Measurements from ENCODE around the gene RFC4.
A peak's percentile ranks its signal among the peaks of the same experiment; 100 is the strongest.
"Not testable (repeated sequence)": the region's sequence is repeated elsewhere in the genome, so short reads cannot be mapped to it uniquely, and the experiment has no call there.

Gene RFC4

GRCh38 chr3:186806089-186807055, at the start of gene RFC4:
Gene RFC4, minus strand, starts transcription at chr3:186806482. Its CDS starts 1,769 bp downstream, at chr3:186804713.
- DNase-seq (ENCODE audit: low spot score) = peak; percentile 83

- no peak for DNase-seq (ENCODE audit: low spot score)
Observed at GRCh38 chr3:186854954-186855353, 48.7 kb upstream of the RFC4 start.

GRCh38 chr3:186854146-186854545, 47.9 kb upstream of the RFC4 start:
- DNase-seq (ENCODE audit: low spot score) = no peak

- no peak for DNase-seq (ENCODE audit: low spot score)
Observed at GRCh38 chr3:186852994-186853393, 46.7 kb upstream of the RFC4 start.

- not testable (repeated sequence) for DNase-seq (ENCODE audit: low spot score)
Observed at GRCh38 chr3:186851835-186852234, 45.6 kb upstream of the RFC4 start.

- peak; percentile 69 for DNase-seq (ENCODE audit: low spot score)
Observed at GRCh38 chr3:186849374-186849975, 43.2 kb upstream of the RFC4 start.

GRCh38 chr3:186847437-186847836, 41.2 kb upstream of the RFC4 start:
- no peak for DNase-seq (ENCODE audit: low spot score)

GRCh38 chr3:186845756-186846155, 39.5 kb upstream of the RFC4 start:
- no peak for DNase-seq (ENCODE audit: low spot score)

GRCh38 chr3:186844908-186845307, 38.6 kb upstream of the RFC4 start:
- no peak for DNase-seq (ENCODE audit: low spot score)

- no peak for DNase-seq (ENCODE audit: low spot score)
Observed at GRCh38 chr3:186843039-186843432, 36.8 kb upstream of the RFC4 start.

- DNase-seq (ENCODE audit: low spot score) = no peak
Observed at GRCh38 chr3:186842426-186843038, 36.2 kb upstream of the RFC4 start, which contains the start of gene ADIPOQ. Gene ADIPOQ, plus strand, starts transcription at chr3:186842710. Its CDS starts 10,349 bp downstream, at chr3:186853059.

- no peak for DNase-seq (ENCODE audit: low spot score)
Observed at GRCh38 chr3:186841620-186842019, 35.3 kb upstream of the RFC4 start.

- no peak for DNase-seq (ENCODE audit: low spot score)
Observed at GRCh38 chr3:186839874-186840641, 33.8 kb upstream of the RFC4 start.

GRCh38 chr3:186832276-186832675, 26.0 kb upstream of the RFC4 start:
- no peak for DNase-seq (ENCODE audit: low spot score)

- no peak for DNase-seq (ENCODE audit: low spot score)
Observed at GRCh38 chr3:186831798-186832197, 25.5 kb upstream of the RFC4 start.

- DNase-seq (ENCODE audit: low spot score) = no peak
Observed at GRCh38 chr3:186828340-186828739, 22.1 kb upstream of the RFC4 start.

- DNase-seq (ENCODE audit: low spot score) = peak; percentile 99
Observed at GRCh38 chr3:186826976-186827857, 20.9 kb upstream of the RFC4 start.

- no peak for DNase-seq (ENCODE audit: low spot score)
Observed at GRCh38 chr3:186826410-186826975, 20.2 kb upstream of the RFC4 start.

- no peak for DNase-seq (ENCODE audit: low spot score)
Observed at GRCh38 chr3:186825872-186826409, 19.7 kb upstream of the RFC4 start.

- no peak for DNase-seq (ENCODE audit: low spot score)
Observed at GRCh38 chr3:186825294-186825821, 19.1 kb upstream of the RFC4 start.

Measured in HuH-7 (cell line).